Keratinocyte (primary cell): ENCODE results near the gene CHAC1. TPM values are rescaled to one million over a fixed set of nuclear protein-coding genes. Genes with fewer than 3 reads are reported as not detected.

Experiments used
- DNase-seq: peaks from one replicate; pipeline ENCODE4 v3.0.0-alpha.2; 2011; ENCODE audit warnings: low read depth, missing footprints, low spot score
- FAIRE-seq: peaks from 2 replicates; lab custom pipeline; 2011; peaks lifted over from hg19 to GRCh38; lab: Jason Lieb, UNC
- H2AFZ ChIP-seq: 2 replicates; pipeline ENCODE4 v1.6.0; 2012; ENCODE audit warnings: low read length, control low read depth, inconsistent platforms; ENCODE audit not compliant: control insufficient read depth
- H3K27ac ChIP-seq: 2 replicates; pipeline ENCODE4 v1.5.1; 2011; ENCODE audit warnings: low read length; ENCODE audit not compliant: control insufficient read depth, insufficient read depth
- H3K27me3 ChIP-seq: 3 replicates; pipeline ENCODE4 v1.6.0; 2011; ENCODE audit warnings: low read length; ENCODE audit not compliant: control insufficient read depth, insufficient read depth; ENCODE audit errors: extremely low read depth
- H3K36me3 ChIP-seq, 2 experiments: 2 replicates in 1 of 2; 3 replicates in 1 of 2; pipeline ENCODE4 v1.5.1; 2011; ENCODE audit warnings: low read length in 2 of 2, mild to moderate bottlenecking in 1 of 2; ENCODE audit not compliant: control insufficient read depth in 2 of 2, insufficient read depth in 2 of 2; ENCODE audit errors: extremely low read depth in 1 of 2
- H3K4me1 ChIP-seq: 3 replicates; pipeline ENCODE4 v1.5.1; 2011; ENCODE audit warnings: low read length; ENCODE audit not compliant: control insufficient read depth, insufficient read depth; ENCODE audit errors: extremely low read depth
- H3K4me2 ChIP-seq: 3 replicates; pipeline ENCODE4 v1.6.0; 2011; ENCODE audit warnings: low read depth, low read length; ENCODE audit not compliant: control insufficient read depth, insufficient read depth; ENCODE audit errors: extremely low read depth
- H3K4me3 ChIP-seq, 3 experiments: fragments of 200-600 bp in 1 of 3; sonication (generic) in 1 of 3; 2 replicates in 2 of 3; 3 replicates in 1 of 3; pipeline ENCODE4 v1.5.1; 2011 to 2016; ENCODE audit warnings: low read length in 3 of 3, mild to moderate bottlenecking in 3 of 3, control low read depth in 2 of 3, inconsistent platforms in 1 of 3, low read depth in 1 of 3, mixed read lengths in 1 of 3, mixed run types in 1 of 3, moderate library complexity in 1 of 3; ENCODE audit not compliant: control insufficient read depth in 2 of 3, insufficient read depth in 2 of 3; ENCODE audit errors: extremely low read depth in 1 of 3
- H3K79me2 ChIP-seq: 2 replicates; pipeline ENCODE4 v1.6.0; 2012; ENCODE audit warnings: low read length; ENCODE audit not compliant: control insufficient read depth, insufficient read depth
- H3K9ac ChIP-seq: 3 replicates; pipeline ENCODE4 v1.6.0; 2011; ENCODE audit warnings: low read length; ENCODE audit not compliant: control insufficient read depth, insufficient read depth; ENCODE audit errors: extremely low read depth
- H3K9me1 ChIP-seq: 3 replicates; pipeline ENCODE4 v1.6.0; 2011; ENCODE audit warnings: low read length; ENCODE audit not compliant: control insufficient read depth, insufficient read depth; ENCODE audit errors: extremely low read depth
- H3K9me3 ChIP-seq: 2 replicates; pipeline ENCODE4 v1.5.1; 2012; ENCODE audit warnings: low read depth, low read length; ENCODE audit not compliant: control insufficient read depth
- H4K20me1 ChIP-seq: 3 replicates; pipeline ENCODE4 v1.6.0; 2011; ENCODE audit warnings: low read length; ENCODE audit not compliant: control insufficient read depth, insufficient read depth; ENCODE audit errors: extremely low read depth
- CTCF ChIP-seq, 3 experiments: IDR thresholded peaks in 1 of 3; conservative IDR thresholded peaks in 1 of 3; optimal IDR thresholded peaks in 1 of 3; 2 replicates in 2 of 3; 3 replicates in 1 of 3; pipeline versions ENCODE3 to v1.5.1; 2011; ENCODE audit warnings: low read length in 3 of 3, mild to moderate bottlenecking in 3 of 3, moderate library complexity in 2 of 3, control low read depth in 1 of 3, inconsistent platforms in 1 of 3; ENCODE audit not compliant: insufficient read depth in 2 of 3; ENCODE audit errors: extremely low read depth in 1 of 3
- EZH2 ChIP-seq: IDR thresholded peaks from one replicate; pipeline ENCODE4 v1.6.1; 2012; ENCODE audit warnings: inconsistent platforms, mild to moderate bottlenecking, low read length, moderate library complexity
- dilution Hi-C: fragments of 300-500 bp; cut with MboI; formaldehyde crosslinking; loops from one replicate; pipeline ENCODE4 v1.7.0; 2020; ENCODE audit warnings: low sequenced_read_pairs; ENCODE audit not compliant: extremely low pct_ligation_motif_present
- polyA plus RNA-seq, 5 experiments: library from polyadenylated mRNA; depleted of rRNA in 3 of 5; stranded (reverse) in 3 of 5; stranded (forward) in 1 of 5; unstranded in 1 of 5; fragments of >200 nt; gene quantifications; 1 replicate in 1 of 5; 2 replicates in 3 of 5; 3 replicates in 1 of 5; pipeline versions ENCODE4 v1.2.1 to v1.2.3, GENCODE V29; 2011 to 2012; ENCODE audit warnings: missing spikeins in 2 of 5, low read depth in 1 of 5, low replicate concordance in 1 of 5

The CHAC1 gene
- polyA plus RNA-seq, 1 donor (not counting 4 experiments of a cell fraction or from before 2014, with no cell fraction given) = 6.4 TPM

GRCh38 chr15:40957581-40958051 lies 4.3 kb downstream of the CHAC1 start:
- Histone ChIP-seq H3K9ac (no peak overlapping the region), H3K4me2 (no peak overlapping the region), H3K27me3 (no peaks in the 10 kb centered on the region), H3K9me1 (no peaks in the 10 kb centered on the region), H3K79me2 (no peaks in the 10 kb centered on the region), H3K4me1 (peaks cover 13% of the 10 kb centered on the region), H3K9me3 (no peaks in the 10 kb centered on the region), H3K36me3 (peaks cover 4 to 15% of the 10 kb centered on the region in 2 experiments), H3K27ac (no peak overlapping the region), H4K20me1 (peaks cover 3% of the 10 kb centered on the region), H2AFZ (no peak overlapping the region), H3K4me3 (no peak overlapping the region)
- dilution Hi-C loops = no loop called here
- FAIRE-seq = no peak
- no peak for TF ChIP-seq EZH2
- no peak for TF ChIP-seq CTCF (optimal IDR thresholded peaks at IDR 0.05 in 1 of 3, IDR thresholded peaks at IDR 0.05 in 1 of 3, conservative IDR thresholded peaks at IDR 0.05 in 1 of 3; ENCODE audit: extremely low read depth in 1 of 3, insufficient read depth in 2 of 3, low read length in 3 of 3)
- no peak for DNase-seq

GRCh38 chr15:40958146-40958545 lies 4.9 kb downstream of the CHAC1 start:
- Histone ChIP-seq H3K4me2 (no peak overlapping the region), H4K20me1 (peaks cover 3% of the 10 kb centered on the region), H3K9me1 (no peaks in the 10 kb centered on the region), H3K9ac (no peak overlapping the region), H3K4me3 (no peak overlapping the region), H3K27ac (no peak overlapping the region), H3K4me1 (peaks cover 13% of the 10 kb centered on the region), H3K79me2 (no peaks in the 10 kb centered on the region), H3K9me3 (no peaks in the 10 kb centered on the region), H3K27me3 (no peaks in the 10 kb centered on the region), H3K36me3 (peaks cover 4 to 15% of the 10 kb centered on the region in 2 experiments), H2AFZ (no peak overlapping the region)
- no peak for TF ChIP-seq EZH2
- TF ChIP-seq CTCF (optimal IDR thresholded peaks at IDR 0.05 in 1 of 3, IDR thresholded peaks at IDR 0.05 in 1 of 3, conservative IDR thresholded peaks at IDR 0.05 in 1 of 3; ENCODE audit: extremely low read depth in 1 of 3, insufficient read depth in 2 of 3, low read length in 3 of 3) = no peak
- FAIRE-seq = no peak
- DNase-seq = no peak
- dilution Hi-C loops = no loop called here
